ENCODE results near the gene ETS2. TPM values are rescaled to one million over a fixed set of nuclear protein-coding genes. Genes with fewer than 3 reads are reported as not detected.

ETS2 gene
- total and polyA plus RNA-seq, 2 of the 8 experiments (the other 6 are each of a cell fraction or from before 2014, with no cell fraction given): 11.0 to 45.1 TPM

GRCh38 chr21:38861056-38861455, 55.3 kb downstream of the ETS2 start (continued):
- TF ChIP-seq CHD7 (IDR thresholded peaks at IDR 0.05; ENCODE audit: insufficient replicate concordance, low read length) (no peak), CTBP2 (IDR thresholded peaks at IDR 0.05; ENCODE audit: borderline replicate concordance, insufficient read depth, insufficient read length, low read length) (no peak), TEAD4 (IDR thresholded peaks at IDR 0.05; ENCODE audit: low read depth, low read length) (no peak), SIX5 (IDR thresholded peaks at IDR 0.05; ENCODE audit: low read depth, low read length) (no peak), RBBP5 (IDR thresholded peaks at IDR 0.05; ENCODE audit: borderline replicate concordance, low read depth, low read length) (no peak), POLR2AphosphoS5 (IDR thresholded peaks at IDR 0.05; ENCODE audit: low read depth, low read length) (no peak), KDM5A (IDR thresholded peaks at IDR 0.05; ENCODE audit: low read length) (no peak), FOSL1 (IDR thresholded peaks at IDR 0.05; ENCODE audit: insufficient read depth, low read depth, low read length) (no peak), YY1 (IDR thresholded peaks at IDR 0.05; ENCODE audit: low read depth, low read length) (no peak), SP4 (IDR thresholded peaks at IDR 0.05; ENCODE audit: low read length) (no peak), SP2 (IDR thresholded peaks at IDR 0.05; ENCODE audit: low read length) (no peak), SUZ12 (IDR thresholded peaks at IDR 0.05; ENCODE audit: low read length) (no peak), SIN3A (conservative IDR thresholded peaks at IDR 0.05 in 1 of 2, IDR thresholded peaks at IDR 0.05 in 1 of 2; ENCODE audit: low read depth in 1 of 2, low read length in 2 of 2) (no peak)
